ENCODE results near the gene WDR17. TPM values are rescaled to one million over a fixed set of nuclear protein-coding genes. Genes with fewer than 3 reads are reported as not detected.

WDR17 gene
- total and polyA plus RNA-seq, 2 of the 8 experiments (the other 6 are each of a cell fraction or from before 2014, with no cell fraction given): 1.4 to 3.3 TPM

- H3K27me3 ChIP-seq (replicated peaks in 1 of 4; ENCODE audit: control insufficient read depth in 3 of 4, extremely low read depth in 1 of 4, insufficient read depth in 3 of 4, low read length in 3 of 4): no peaks in the 10 kb centered on the region
- H4K91ac ChIP-seq (replicated peaks; ENCODE audit: insufficient read length, low read length): no peak overlapping the region
- no peaks in the 10 kb centered on the region for H4K20me1 ChIP-seq (replicated peaks in 1 of 2; ENCODE audit: control insufficient read depth in 1 of 2, insufficient read depth in 2 of 2, low read length in 2 of 2)
- POLR2A ChIA-PET (ENCODE audit: partially characterized antibody): no interaction called here
- H4K8ac ChIP-seq (ENCODE audit: extremely low read depth, insufficient read depth, low read length): no peak overlapping the region
- CTCF ChIA-PET (ENCODE audit: partially characterized antibody): no interaction called here
- H3K79me1 ChIP-seq (ENCODE audit: low read depth, low read length): no peaks in the 10 kb centered on the region
- no peaks in the 10 kb centered on the region for H3K36me3 ChIP-seq (ENCODE audit: control insufficient read depth in 2 of 4, insufficient read depth in 4 of 4, low read length in 3 of 4)
- no peak overlapping the region for H3K56ac ChIP-seq (replicated peaks; ENCODE audit: insufficient read length, low read depth, low read length)
- no peak for FAIRE-seq
- H3K14ac ChIP-seq (ENCODE audit: insufficient read length): no peak overlapping the region
- no peak overlapping the region for H2AFZ ChIP-seq (ENCODE audit: low read length)
- no peak overlapping the region for H3K23ac ChIP-seq (ENCODE audit: insufficient read length)
- TF ChIP-seq RFX5 (IDR thresholded peaks at IDR 0.05; ENCODE audit: borderline replicate concordance, low read depth, low read length) (no peak), TBP (IDR thresholded peaks at IDR 0.05; ENCODE audit: low read depth, low read length) (no peak), TAF1 (IDR thresholded peaks at IDR 0.05; ENCODE audit: low read depth, low read length) (no peak), SRF (IDR thresholded peaks at IDR 0.05; ENCODE audit: low read depth, low read length) (no peak), CBX5 (IDR thresholded peaks at IDR 0.05; ENCODE audit: low read depth, low read length) (no peak), SIRT6 (IDR thresholded peaks at IDR 0.05; ENCODE audit: low read length) (no peak), GTF2F1 (IDR thresholded peaks at IDR 0.05; ENCODE audit: borderline replicate concordance, low read depth, low read length) (no peak)
- TF ChIP-seq, protein P1, sequence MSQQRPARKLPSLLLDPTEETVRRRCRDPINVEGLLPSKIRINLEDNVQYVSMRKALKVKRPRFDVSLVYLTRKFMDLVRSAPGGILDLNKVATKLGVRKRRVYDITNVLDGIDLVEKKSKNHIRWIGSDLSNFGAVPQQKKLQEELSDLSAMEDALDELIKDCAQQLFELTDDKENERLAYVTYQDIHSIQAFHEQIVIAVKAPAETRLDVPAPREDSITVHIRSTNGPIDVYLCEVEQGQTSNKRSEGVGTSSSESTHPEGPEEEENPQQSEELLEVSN (IDR thresholded peaks at IDR 0.05): no peak
- H3K9ac ChIP-seq (replicated peaks in 1 of 4; ENCODE audit: extremely low read depth in 1 of 4, low read depth in 3 of 4, low read length in 3 of 4): no peak overlapping the region
- no peak overlapping the region for H2BK5ac ChIP-seq (ENCODE audit: low read depth, low read length)
- no peak for DNase-seq (ENCODE audit: low read depth in 1 of 2, low spot score in 2 of 2)
- no peak overlapping the region for H2BK15ac ChIP-seq (ENCODE audit: low read length)
- no peak overlapping the region for H4K5ac ChIP-seq (ENCODE audit: insufficient read length, low read depth, low read length)
- H2BK12ac ChIP-seq (ENCODE audit: low read depth, low read length): no peak overlapping the region
- no peak overlapping the region for H3K4me3 ChIP-seq (ENCODE audit: extremely low read depth in 1 of 4, insufficient read depth in 2 of 4, low read depth in 3 of 4, low read length in 4 of 4)
- WGBS, 2 experiments (ENCODE audit: extremely low coverage in 1 of 2, insufficient coverage in 1 of 2, insufficient read length in 1 of 2, insufficient replicate concordance in 2 of 2, low coverage in 1 of 2, low lambda C conversion rate in 2 of 2, missing lambda C conversion rate in 1 of 2): 91% methylated on average over 5 of the region's 5 CpGs; no CpG with 5 or more reads in 1 of the 2 experiments
- H2BK120ac ChIP-seq (replicated peaks; ENCODE audit: low read depth, low read length): no peak overlapping the region
- no peaks in the 10 kb centered on the region for H3K4me1 ChIP-seq (replicated peaks in 1 of 4; ENCODE audit: control insufficient read depth in 3 of 4, insufficient read depth in 4 of 4, low read length in 3 of 4)
- H3K18ac ChIP-seq (ENCODE audit: extremely low read depth, low read length): no peak overlapping the region
- H2AK5ac ChIP-seq (ENCODE audit: low read depth, low read length): no peak overlapping the region
- no peaks in the 10 kb centered on the region for H3K79me2 ChIP-seq (ENCODE audit: control insufficient read depth in 1 of 2, insufficient read depth in 2 of 2, low read length in 2 of 2)
- H3K27ac ChIP-seq (ENCODE audit: low read depth, low read length): no peak overlapping the region
- no peak overlapping the region for H2BK20ac ChIP-seq (ENCODE audit: low read length)
- H3K9me3 ChIP-seq (ENCODE audit: insufficient read depth in 2 of 2, low read depth in 1 of 2, low read length in 1 of 2): no peaks in the 10 kb centered on the region
- no peaks in the 10 kb centered on the region; the same call in 1 of the 2 replicates for H3K23me2 ChIP-seq (ENCODE audit: low read depth, low read length)
- H3K4ac ChIP-seq (replicated peaks; ENCODE audit: insufficient read length, low read depth, low read length): no peak overlapping the region
- no peak overlapping the region for H3K4me2 ChIP-seq (ENCODE audit: insufficient read depth in 1 of 2, low read depth in 2 of 2, low read length in 2 of 2)
These were observed 91.0 kb downstream of the WDR17 start for GRCh38 chr4:176156656-176157055.
